ENCODE data around the gene IRF8.
"Not testable (repeated sequence)": the region's sequence is repeated elsewhere in the genome, so short reads cannot be mapped to it uniquely, and the experiment has no call there.

The IRF8 gene

DNA sequence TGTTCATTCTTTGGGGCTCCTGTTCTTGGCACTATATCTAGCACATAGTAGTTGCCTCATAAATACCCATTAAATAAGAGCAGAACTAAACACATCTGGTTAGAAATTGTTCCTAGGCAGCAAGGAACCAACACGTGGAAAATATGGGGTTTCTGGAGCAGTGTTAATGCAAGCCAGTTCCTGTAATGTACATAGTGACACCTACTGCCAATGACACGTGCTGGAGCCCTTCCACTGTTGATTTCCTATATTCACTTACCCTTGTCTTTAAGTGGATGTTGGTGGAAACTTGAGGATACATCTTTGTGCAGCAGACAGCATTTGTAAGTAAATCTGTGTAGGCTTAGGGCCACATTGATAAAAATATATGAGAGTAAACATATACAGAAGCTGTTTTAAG, 1.6 kb upstream of the IRF8 start:
- no peak for DNase-seq

GRCh38 chr16:85899444-85899843, 482 bp downstream of the IRF8 start:
- no peak for DNase-seq

- DNase-seq: no peak
These were observed 1.2 kb downstream of the IRF8 start for GRCh38 chr16:85900027-85900792.

- DNase-seq: no peak
These were observed 2.1 kb downstream of the IRF8 start for GRCh38 chr16:85901110-85901509.

- no peak for DNase-seq
These were observed 2.9 kb downstream of the IRF8 start for GRCh38 chr16:85901773-85902365.

- DNase-seq: no peak
These were observed 3.6 kb downstream of the IRF8 start for GRCh38 chr16:85902366-85903155.

- DNase-seq: no peak
These were observed 4.6 kb downstream of the IRF8 start for GRCh38 chr16:85903559-85903958.

- no peak for DNase-seq
These were observed 6.4 kb downstream of the IRF8 start for GRCh38 chr16:85905110-85906095.

GRCh38 chr16:85906349-85906748, 7.4 kb downstream of the IRF8 start:
- no peak for DNase-seq

- DNase-seq: not testable (repeated sequence)
These were observed 8.3 kb downstream of the IRF8 start for GRCh38 chr16:85907231-85907630.

DNA sequence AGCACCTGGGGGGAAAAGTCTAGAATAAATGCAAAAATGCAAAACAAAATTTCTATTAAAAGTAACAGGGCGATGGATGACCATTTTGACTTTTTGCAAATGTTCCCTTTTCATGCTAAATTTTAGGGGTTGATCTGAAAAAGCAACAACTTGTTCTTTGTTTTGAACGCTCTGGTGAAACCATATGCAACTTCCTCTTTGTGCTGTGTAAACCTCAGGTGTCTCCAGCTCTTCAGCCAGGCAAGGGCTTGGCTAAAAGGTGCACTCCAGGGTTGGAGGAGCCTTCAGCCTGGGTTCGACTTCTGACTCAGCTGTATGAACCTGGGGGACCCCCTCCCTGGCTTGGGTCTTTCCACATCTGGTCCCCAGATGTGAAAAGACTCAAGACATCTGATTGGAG, 9.5 kb downstream of the IRF8 start:
- no peak for DNase-seq

DNA sequence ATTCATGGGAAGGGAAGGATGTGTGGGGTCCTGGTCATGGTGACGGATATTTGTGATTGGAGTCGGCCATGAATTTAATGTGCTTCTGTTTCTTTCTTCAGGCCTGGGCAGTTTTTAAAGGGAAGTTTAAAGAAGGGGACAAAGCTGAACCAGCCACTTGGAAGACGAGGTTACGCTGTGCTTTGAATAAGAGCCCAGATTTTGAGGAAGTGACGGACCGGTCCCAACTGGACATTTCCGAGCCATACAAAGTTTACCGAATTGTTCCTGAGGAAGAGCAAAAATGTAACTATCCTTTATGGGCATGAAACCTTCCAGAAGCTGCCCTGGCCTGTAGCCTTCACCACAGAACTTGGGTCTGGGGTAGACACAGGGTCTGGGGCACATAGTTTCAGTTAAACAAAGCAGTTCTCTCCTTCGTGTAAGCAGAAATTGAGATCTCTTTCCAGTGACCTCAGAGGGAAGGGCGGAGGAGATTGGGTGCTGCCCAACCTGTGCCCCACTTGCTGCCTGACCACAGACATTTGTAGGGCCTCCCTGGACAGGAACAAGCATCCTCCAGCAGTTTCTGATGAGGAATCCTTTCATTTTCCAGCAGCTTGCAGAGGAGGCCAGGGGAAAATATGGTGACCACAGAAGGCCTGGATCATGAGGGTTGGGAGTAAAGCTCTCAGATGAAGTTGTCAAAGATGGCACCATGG, 10.1 kb downstream of the IRF8 start:
- DNase-seq: no peak

- DNase-seq: no peak
These were observed 11.2 kb downstream of the IRF8 start for GRCh38 chr16:85909932-85910853.

DNA sequence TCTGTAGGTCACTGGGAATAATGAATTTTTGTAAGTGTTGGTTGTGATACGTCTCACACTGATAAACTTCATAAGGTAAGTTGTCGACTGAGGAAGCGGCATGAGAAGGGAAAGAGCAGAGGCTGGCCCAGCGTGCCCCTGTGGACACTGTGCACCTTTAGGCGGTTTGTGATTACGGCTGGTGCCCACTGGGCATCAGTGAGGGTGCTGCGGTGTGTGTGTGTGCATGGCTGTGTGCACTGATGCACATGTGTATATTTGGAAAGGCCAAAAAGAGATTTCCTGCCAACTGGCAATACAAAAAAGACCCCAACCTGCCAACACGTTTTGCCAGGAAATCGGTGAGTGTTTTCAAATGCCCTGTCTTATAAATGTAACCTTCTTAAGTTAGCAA, 11.9 kb downstream of the IRF8 start:
- no peak for DNase-seq

- DNase-seq: no peak
These were observed 12.4 kb downstream of the IRF8 start for GRCh38 chr16:85911251-85911930.

DNA sequence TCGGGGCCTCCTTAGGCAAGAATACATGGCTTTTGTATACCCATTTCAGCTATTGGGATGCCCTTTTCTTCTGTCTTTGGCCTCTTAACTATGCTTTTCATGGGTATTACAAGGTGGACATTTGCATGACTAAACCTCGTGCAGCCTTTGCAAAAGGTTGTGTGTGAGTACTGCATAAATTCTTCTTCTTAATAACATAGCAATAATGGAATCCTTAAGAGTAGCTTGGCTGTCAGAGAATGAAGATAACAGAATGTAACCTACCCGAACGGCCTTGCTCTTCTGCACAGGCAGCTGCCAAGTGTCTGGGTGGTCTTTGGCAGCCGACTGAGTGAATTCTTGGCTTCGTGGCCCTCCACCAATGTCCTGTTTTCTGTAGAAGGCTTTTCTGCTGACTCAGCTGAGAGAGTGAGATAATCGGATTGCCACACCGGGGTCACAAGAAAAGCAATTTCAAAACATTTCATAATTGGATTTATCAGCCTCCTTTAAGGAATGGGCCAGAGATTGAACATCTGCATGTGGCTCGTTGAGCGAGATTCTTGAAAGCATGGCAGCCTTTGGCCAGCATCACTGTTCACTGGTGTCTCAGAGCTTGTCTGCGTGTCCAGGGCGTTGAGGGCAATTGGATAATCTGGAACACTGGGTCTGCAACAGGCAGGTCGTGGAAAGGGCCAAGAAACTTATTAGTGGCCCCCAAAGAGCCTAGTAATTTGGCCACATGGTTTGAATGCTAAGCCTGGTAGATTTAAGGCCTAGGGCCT, 13.4 kb downstream of the IRF8 start:
- DNase-seq: no peak

DNA sequence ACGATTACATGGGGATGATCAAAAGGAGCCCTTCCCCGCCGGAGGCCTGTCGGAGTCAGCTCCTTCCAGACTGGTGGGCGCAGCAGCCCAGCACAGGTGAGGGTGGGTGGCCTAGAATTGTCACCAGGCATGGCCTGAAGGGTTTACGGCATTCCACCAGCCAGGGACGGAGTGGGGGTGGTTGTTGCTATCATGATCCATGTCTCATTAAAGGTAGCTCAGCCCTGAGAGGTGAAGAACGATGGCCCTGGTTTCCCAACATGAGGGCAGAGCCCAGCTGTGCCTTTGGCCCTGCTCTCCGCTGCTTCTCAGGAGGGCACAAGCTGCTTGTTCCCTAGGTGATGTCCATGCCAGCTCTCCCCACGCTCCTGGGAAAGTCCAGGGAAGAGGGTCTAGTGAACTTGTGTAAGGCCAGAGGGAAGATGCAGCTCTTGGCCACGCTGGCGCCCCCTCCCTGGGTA, 14.2 kb downstream of the IRF8 start:
- no peak for DNase-seq

- DNase-seq: no peak
These were observed 14.9 kb downstream of the IRF8 start for GRCh38 chr16:85913688-85914422.

DNA sequence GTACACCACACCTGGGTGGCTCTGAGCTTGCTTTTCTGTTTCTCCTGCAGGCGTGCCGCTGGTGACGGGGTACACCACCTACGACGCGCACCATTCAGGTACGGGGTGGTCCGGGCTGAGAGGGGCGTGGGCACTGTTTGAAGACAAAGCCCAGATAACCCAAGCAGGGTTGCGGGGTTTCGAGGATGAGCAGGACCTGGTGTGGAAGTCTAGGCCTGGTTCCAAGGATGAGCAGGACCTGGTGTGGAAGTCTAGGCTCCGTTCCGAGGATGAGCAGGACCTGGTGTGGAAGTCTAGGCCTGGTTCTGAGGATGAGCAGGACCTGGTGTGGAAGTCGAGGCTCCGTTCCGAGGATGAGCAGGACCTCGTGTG, 15.4 kb downstream of the IRF8 start:
- no peak for DNase-seq

All from NCI-H187 (cell line).